HG02588 (cell line): ENCODE measurements around the gene CFTR.
"Not testable (repeated sequence)": the region's sequence is repeated elsewhere in the genome, so short reads cannot be mapped to it uniquely, and the experiment has no call there.

Source experiments
- ATAC-seq: cut with Tn5 transposase; IDR thresholded peaks from one replicate; pipeline ENCODE4 v1.9.1; 2021; ENCODE audit warnings: mild to moderate bottlenecking, moderate library complexity; ENCODE audit not compliant: unreplicated experiment

The CFTR gene

DNA sequence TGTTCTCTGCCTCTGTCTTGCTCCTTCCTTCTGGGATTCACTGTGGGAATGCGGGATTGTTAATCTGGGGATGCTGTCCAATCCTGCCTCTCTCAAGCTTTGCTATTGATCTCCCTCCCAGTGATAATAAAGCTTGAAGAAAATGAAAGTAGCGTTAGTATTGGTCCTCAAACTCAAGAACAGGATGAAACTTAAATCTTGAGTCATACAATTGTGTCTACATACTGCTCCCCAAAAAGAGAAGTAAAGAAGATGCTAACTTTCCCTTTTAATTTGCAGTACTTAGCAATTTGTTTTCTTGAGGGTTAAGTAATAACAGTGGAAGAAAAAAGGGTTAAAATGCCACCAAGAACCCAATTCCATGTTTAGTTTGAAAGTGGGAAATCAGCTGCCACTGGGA is 13.6 kb downstream of the CFTR start:
- ATAC-seq: no peak

DNA sequence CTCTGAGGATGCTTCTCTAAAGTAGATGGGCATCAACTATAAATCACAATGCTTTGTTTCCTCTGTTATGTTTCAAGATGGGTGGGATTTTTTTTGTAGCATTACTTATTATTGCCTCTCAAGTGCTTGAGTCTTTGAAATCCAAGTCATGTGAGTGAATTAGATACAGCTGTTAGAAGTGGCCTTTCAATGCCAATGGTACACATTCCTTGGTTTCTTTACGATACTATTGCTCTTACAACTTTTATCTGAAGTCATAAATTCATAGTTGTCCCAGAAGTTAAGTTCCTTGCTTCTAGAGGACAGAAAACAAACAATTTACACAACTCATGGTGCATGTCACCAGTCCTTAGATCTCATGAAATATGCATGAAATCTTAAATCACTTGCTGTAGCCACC is 15.5 kb downstream of the CFTR start:
- no peak for ATAC-seq

DNA sequence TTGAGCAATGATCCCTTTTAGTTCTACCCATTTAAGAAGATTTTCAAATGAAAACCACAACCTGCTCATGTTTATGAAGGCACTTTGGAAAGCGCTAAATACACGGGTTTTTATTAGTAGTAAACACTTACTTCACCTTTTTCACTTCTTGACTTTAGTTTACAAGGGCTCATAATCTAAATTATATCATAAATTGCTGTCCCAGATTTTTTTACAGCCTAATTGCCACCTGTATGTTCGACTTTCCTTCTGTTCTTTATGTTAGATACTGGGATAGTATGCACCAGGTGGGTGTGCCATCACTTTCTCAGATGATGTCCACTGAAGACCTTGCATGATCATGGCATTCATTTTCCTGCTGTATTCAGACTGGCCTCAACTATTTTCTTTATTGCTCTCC is 22.5 kb downstream of the CFTR start:
- no peak for ATAC-seq

DNA sequence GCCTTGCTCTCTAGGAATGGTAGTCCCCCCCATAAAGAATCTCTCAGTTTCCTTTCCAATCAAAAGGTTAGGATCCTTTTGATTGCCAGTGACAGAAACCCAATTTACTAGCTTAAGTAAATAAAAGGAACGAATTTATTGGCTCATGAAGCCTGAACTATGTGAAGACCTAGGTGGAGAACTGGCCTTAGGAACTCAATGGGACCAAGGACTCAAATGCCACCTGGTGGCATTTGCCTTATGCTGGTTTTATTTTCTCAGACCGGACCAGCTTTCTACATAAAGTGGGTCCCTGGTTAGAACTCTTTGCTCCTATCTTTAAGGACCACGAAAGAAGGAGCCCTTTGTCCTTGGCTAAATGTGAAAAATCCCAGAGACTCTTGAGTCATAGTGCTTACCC is 25.4 kb downstream of the CFTR start:
- no peak for ATAC-seq

DNA sequence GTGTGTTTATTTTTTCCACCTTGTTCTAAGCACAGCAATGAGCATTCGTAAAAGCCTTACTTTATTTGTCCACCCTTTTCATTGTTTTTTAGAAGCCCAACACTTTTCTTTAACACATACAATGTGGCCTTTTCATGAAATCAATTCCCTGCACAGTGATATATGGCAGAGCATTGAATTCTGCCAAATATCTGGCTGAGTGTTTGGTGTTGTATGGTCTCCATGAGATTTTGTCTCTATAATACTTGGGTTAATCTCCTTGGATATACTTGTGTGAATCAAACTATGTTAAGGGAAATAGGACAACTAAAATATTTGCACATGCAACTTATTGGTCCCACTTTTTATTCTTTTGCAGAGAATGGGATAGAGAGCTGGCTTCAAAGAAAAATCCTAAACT is 28.9 kb downstream of the CFTR start:
- no peak for ATAC-seq

DNA sequence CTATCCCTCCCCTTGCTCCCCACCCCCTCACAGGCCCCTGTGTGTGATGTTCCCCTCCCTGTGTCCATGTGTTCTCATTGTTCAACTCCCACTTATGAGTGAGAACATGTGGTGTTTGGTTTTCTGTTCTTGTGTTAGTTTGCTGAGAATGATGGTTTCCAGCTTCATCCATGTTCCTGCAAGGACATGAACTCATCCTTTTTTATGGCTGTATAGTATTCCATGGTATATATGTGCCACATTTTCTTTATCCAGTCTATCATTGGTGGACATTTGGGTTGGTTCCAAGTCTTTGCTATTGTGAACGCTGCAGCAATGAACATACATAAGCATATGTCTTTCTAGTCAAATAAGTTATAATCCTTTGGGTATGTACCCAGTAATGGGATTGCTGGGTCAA is 37.4 kb downstream of the CFTR start:
- not testable (repeated sequence) for ATAC-seq

DNA sequence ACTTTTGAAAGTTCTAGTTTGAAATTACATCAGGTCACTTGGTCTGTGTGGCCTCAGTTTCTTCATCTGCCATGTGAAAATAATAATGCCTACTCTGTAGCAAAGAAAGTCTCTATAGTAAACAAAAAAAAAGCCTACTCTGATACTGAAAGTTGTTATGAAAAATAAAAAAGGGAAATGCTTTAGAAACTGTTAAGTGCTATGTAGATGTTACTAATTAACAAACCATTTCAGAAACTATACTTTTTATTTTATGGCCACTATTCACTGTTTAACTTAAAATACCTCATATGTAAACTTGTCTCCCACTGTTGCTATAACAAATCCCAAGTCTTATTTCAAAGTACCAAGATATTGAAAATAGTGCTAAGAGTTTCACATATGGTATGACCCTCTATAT is 50.6 kb downstream of the CFTR start:
- ATAC-seq: no peak

DNA sequence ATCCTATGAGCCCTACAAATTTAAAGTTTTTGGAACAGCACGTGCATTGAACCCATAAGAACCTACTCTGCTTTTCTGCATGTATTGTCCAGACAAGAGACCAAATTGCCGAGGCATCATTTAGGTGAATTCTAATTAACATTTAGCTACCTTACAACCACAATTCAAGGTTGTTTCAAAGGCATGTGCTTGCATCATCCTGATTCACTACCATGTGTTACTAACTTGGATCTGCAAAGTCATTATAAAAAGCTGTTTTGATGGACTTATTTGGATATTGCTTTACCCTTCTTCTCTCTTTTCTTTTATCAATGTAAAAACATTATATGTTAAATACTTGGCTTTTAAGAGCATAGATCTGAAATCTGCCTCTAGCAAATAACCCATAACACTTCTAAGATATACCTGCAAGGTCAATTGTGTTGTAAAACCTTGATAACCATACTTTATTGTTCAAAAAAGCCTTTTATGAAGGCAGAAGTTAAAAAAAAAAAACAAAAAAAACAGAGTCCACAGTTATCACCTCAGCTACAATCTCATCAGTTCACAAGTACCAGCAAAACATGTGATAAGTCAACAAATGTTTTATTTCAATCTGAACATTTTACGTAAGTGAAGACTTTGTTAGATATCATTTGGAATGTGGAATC is 51.9 kb downstream of the CFTR start:
- no peak for ATAC-seq

DNA sequence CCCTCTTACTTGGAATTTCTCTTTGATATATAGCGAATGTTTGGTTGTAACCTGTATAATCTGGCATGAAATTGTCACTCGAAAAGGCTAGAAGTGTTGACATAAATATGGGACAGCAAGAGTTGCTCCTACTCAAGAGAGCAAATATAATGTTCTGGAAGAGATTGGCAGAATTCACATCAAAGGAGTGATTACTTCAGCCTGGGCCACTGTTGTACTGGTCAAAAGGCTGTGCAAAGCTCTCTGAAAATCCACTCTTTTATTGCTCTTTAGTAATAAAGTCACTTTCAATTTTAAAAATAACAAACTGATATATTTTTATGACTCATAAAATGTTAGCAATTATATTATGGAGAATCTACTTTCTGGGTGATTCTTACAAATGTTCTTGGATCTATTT is 58.2 kb downstream of the CFTR start:
- no peak for ATAC-seq

DNA sequence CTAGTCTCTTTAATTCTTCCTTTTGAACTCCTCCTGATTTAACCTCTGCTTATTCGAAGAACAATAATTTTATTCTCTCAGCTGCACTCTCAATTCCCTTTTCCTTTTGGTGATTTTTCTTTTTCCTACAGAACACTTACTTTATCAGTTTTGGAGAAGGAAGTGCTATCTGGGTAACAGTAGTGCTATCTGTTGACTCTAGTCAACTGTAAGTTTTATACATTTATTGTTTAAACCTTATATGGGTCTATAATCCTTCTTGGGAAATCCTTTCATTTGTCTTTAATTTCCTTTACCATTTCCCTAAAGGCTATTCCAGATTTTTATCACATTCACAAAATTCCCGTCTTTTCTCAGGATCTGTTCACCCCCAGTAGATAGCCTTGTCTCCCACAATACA is 64.2 kb downstream of the CFTR start:
- no peak for ATAC-seq

DNA sequence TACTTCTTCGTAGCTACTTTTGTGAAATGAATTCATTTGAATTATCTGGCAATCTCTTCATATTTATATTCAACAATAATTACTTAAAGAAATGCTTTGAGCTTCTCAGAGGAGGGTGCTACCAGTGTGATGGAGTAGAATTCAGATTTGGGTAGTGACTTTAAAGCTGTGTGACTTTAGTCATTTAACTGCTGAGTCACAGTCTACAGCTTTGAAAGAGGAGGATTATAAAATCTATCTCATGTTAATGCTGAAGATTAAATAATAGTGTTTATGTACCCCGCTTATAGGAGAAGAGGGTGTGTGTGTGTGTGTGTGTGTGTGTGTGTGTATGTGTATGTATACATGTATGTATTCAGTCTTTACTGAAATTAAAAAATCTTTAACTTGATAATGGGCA is 68.2 kb downstream of the CFTR start:
- ATAC-seq: no peak

DNA sequence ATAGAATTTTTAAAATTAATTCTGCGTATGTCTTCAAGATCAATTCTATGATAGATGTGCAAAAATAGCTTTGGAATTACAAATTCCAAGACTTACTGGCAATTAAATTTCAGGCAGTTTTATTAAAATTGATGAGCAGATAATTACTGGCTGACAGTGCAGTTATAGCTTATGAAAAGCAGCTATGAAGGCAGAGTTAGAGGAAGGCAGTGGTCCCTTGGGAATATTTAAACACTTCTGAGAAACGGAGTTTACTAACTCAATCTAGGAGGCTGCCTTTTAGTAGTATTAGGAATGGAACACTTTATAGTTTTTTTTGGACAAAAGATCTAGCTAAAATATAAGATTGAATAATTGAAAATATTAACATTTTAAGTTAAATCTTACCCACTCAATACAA is 70.8 kb downstream of the CFTR start:
- no peak for ATAC-seq

DNA sequence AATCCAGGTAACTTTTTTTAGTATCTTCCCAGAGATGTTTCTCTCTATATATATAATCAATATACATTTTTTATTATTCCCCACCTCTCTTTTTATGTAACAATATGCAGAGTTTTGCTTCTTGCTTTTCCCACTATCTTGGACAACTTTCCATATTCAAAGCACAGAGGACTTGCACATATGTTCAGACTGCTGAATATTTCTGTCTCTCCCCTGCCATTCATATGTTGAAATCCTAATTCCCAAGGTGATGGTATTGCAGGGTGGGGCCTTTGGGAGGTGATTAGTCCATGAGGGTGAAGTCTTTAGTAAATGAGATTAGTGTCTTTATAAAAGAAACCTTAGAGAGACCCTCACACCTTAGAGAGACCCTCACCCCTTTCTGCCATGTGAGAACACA is 72.8 kb downstream of the CFTR start:
- no peak for ATAC-seq

DNA sequence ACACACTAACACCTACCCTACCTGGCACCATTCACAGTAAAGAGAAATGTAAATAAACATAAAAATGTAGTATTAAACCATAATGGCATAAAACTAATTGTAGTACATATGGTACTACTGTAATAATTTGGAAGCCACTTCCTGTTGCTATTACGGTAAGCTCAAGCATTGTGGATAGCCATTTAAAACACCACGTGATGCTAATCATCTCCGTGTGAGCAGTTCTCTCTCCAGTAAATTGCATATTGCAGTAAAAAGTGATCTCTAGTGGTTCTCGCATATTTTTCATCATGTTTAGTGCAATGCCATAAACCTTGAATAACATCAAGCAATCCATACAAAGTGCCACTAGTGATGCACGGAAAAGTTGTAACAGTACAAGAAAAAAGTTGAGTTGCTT is 75.4 kb downstream of the CFTR start:
- no peak for ATAC-seq

DNA sequence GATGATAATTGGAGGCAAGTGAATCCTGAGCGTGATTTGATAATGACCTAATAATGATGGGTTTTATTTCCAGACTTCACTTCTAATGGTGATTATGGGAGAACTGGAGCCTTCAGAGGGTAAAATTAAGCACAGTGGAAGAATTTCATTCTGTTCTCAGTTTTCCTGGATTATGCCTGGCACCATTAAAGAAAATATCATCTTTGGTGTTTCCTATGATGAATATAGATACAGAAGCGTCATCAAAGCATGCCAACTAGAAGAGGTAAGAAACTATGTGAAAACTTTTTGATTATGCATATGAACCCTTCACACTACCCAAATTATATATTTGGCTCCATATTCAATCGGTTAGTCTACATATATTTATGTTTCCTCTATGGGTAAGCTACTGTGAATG is 79.6 kb downstream of the CFTR start:
- ATAC-seq: no peak

DNA sequence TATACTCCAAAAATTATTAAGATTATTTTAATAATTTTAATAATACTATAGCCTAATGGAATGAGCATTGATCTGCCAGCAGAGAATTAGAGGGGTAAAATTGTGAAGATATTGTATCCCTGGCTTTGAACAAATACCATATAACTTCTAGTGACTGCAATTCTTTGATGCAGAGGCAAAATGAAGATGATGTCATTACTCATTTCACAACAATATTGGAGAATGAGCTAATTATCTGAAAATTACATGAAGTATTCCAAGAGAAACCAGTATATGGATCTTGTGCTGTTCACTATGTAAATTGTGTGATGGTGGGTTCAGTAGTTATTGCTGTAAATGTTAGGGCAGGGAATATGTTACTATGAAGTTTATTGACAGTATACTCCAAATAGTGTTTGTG is 80.2 kb downstream of the CFTR start:
- ATAC-seq: no peak

DNA sequence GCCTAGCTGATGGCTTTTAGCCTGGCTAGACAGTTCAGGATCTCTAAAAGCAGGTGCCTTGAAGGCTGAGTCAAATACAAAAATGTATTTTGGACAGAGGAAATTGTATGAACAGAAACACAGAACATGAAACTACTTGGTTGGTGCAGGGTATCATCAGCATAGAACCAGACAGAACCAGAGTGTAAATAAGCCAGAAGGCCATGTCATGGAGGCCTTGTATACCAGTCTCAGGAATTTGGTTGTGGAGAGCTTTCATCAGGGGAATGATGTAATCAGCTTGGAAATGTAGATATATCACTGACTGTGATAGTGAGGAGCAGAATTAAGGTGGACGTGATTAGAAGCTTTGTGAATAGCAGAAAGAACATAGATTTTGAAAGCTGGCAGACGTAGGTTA is 82.9 kb downstream of the CFTR start:
- ATAC-seq: no peak

DNA sequence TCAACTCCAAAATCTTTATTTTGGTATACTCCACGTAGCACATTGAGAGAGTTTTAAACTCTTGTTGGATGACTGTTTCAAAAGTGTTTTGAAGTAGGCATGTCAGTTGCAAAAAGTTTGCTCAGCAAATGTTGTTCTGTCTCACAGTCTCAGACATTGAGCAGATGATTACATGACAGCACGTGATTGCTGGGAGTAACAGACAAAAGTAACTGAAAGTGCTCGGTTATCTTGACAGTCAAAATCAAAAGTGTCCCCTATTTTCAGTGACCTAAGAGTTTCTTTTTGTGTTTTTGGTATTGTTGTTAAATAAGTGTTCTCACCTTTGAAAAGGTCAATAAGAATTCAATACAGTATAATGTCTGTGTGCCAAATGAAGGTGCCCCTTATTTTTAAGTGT is 84.3 kb downstream of the CFTR start:
- ATAC-seq: no peak

DNA sequence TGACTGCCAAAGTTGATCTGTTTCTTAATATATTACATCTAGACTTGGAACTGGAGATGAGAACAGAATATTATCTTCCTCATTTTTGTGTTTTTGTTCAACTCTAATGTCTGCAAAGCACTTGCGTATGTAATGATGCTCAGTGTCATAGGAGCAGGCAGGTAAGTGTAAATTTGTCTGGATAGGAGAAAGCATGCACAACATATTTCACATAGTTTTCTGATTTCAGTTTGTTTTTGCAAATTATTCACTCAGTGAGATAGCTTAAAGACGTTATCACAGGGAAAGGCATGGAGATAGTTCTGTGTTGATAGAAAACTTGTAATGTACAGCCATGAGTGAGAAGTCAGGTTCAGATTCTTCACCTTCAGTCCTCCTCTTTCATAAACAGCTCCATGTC is 84.8 kb downstream of the CFTR start:
- no peak for ATAC-seq

DNA sequence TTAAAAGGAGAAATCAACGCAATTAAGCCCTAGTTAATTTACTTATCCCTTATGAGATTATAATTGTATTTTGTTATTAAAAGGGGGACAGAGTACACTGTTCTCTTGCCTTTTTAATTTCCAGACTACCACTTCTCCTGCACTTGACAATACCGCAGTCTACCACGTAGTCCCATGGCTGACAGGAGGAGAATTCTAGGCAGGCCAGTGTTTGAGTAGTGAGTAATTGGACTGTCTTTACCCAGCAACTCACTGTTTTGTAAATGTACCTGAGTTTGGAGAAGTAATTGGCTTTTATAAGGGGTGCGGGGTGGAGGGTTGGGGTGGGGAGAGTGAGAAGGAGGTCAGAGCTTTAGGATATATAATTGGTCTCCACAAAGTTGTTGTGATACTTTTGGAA is 85.4 kb downstream of the CFTR start:
- ATAC-seq: no peak

DNA sequence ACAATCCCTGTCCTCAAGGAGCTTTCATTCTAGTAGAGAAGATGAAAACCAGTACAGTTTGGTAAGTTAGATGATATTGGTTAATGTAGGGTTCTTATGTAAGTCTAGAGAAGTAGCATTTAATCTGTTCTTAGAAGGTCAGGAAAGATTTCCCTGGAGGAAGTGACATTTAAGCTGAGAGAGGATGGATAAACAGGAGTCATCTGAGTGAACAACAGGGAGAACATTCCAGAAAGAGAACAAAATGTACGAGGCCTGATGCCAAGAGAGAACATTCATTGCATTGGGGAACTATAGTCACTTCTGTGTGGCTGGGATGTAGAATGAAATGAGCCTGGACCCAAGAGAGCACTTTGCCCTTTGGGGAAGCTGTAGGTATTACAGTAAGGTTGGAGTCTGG is 88.0 kb downstream of the CFTR start:
- no peak for ATAC-seq

DNA sequence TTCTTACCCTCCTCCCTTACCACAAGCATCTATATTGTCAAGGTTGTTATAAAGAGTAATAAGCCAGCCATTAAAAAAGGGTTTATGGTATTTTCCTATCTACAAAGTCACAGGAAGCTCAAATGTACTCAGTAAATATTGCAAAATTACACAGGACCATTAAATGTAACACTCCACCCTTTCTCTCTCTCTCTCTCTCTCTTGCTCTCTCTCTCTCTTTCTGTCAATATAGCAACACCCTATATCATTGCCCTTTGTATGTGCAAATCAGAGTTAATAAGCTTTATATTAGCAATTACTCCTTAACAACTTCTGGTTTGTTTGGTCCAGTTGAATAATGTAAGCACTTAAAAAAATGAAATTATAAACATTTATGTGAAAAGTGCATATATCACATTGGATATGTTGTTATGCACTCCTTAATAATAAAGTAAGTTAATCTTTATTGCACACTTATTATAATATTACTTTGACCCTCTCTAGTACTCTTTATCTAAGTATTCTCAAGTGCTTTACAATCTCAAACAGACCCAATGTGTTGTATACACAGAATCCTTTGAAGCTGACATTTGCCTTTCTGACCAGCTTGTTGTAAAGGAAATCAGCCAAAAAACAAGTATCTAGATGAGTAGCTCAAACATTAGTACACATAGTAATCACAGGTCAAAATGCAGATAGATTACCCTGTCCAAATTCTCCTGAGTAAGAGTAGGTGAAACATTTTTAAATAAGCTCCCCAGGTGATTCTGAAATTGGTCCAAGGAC is 93.2 kb downstream of the CFTR start:
- no peak for ATAC-seq

DNA sequence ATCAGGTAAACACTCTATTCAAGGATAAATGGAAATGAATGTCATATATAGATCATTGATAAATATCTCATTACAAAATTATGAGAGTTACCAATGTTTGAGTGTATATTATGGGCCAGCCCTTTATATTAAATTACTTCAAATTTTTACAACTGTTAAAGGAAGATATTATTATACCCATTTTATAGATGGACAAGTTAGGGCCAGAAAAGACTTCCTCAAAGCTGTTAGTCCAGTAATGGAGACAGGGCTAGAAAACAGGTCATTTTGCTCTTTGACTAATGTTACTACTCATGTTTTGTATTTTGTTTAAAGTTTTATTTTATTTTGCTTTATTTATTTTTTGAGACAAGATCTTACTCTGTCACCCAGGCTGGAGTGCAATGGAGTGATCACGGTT is 101.6 kb downstream of the CFTR start:
- no peak for ATAC-seq
